Mucosa of descending colon (tissue), 3 donors: ENCODE measurements around the gene BRSK1. TPM values are rescaled to one million over a fixed set of nuclear protein-coding genes. Genes with fewer than 3 reads are reported as not detected.

Experiments used
- ATAC-seq: fragments of 200-7000 bp; cut with Tn5 transposase; one replicate; pipeline ENCODE4 v1.9.1; 2020; ENCODE audit warnings: mild to moderate bottlenecking, moderate library complexity
- DNase-seq, 3 donors: peaks; one replicate each; pipeline ENCODE4 v3.0.0-alpha.2; 2020
- H3K36me3 ChIP-seq: fragments of 200-600 bp; one replicate; pipeline ENCODE4 v1.8.0; 2021; ENCODE audit warnings: low read depth, mild to moderate bottlenecking
- H3K4me1 ChIP-seq: fragments of 200-600 bp; one replicate; pipeline ENCODE4 v1.8.0; 2021; ENCODE audit warnings: low read depth, mild to moderate bottlenecking
- H3K4me3 ChIP-seq: fragments of 200-600 bp; one replicate; pipeline ENCODE4 v1.8.0; 2021; ENCODE audit warnings: mild to moderate bottlenecking
- H3K9me3 ChIP-seq: fragments of 200-600 bp; one replicate; pipeline ENCODE4 v1.8.0; 2021; ENCODE audit warnings: mild to moderate bottlenecking
- intact Hi-C, 2 donors: fragments of 100-400 bp; cut with DNase I in 1 of 2; cut with micrococcal nuclease in 1 of 2; formaldehyde crosslinking; loops; one replicate each; pipeline versions ENCODE4 v1.11.0 to v1.11.1; 2022; cut with DNase I, micrococcal nuclease
- total RNA-seq, 3 donors: library from RNA; stranded (reverse); fragmentation: NEBNext Ultra II Directional in 2 of 3; extraction: Animal tissue kit (Norgen Biotek cat#: 25700) in 2 of 3; gene quantifications; one replicate each; pipeline versions ENCODE4 v1.2.1 to v1.2.4, GENCODE V29; 2021 to 2023
- TF ChIP-seq, protein P1 (sequence below): fragments of 200-600 bp; IDR thresholded peaks from one replicate; pipeline ENCODE4 v1.8.0; 2022; ENCODE audit warnings: antibody characterized with exemption, mild to moderate bottlenecking
- donor health status: DM: no; HTN: no; CAD: no; lungs with moderate emphysema.
- donor health status: DM: no; HTN: no; CAD: no.
- donor health status: DM: no; HTN: yes; CAD: no.

BRSK1 gene
- total RNA-seq, 3 donors from 2014 or later: 1.6 to 18.1 (median 1.9) TPM

DNA sequence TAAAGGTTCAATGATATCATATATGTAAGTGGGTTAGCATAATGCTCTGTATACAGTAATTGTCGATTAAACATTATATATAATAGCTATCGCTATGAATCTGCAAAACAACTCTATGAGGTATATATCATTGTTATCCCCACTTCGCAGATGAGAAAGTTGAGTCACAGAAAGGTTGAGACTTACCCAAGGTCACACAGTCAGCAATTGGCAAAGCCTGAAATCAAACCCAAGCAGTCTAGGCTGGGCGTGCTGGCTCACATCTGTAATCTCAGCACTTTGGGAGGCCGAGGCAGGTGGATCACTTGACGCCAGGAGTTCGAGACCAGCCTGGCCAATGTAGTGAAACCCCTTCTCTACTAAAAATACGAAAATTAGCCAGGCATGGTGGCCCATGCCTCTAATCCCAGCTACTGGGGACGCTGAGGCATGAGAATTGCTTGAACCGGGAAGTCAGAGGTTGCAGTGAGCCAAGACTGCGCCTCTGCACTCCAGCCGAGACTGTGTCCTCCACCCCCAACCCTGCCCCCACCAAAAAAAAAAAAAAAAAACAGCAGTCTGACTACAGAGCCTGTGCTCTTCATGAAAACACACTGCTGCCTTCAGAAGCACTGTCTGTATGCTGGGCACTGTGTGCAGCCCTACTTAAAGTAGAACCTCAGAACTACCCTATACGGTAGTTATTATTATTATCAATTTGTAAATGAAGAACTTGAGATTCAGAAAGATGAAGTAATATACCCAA is 5.2 kb upstream of the BRSK1 start:
- peaks cover 11% of the 10 kb centered on the region for H3K4me1 ChIP-seq
- TF ChIP-seq, protein P1, sequence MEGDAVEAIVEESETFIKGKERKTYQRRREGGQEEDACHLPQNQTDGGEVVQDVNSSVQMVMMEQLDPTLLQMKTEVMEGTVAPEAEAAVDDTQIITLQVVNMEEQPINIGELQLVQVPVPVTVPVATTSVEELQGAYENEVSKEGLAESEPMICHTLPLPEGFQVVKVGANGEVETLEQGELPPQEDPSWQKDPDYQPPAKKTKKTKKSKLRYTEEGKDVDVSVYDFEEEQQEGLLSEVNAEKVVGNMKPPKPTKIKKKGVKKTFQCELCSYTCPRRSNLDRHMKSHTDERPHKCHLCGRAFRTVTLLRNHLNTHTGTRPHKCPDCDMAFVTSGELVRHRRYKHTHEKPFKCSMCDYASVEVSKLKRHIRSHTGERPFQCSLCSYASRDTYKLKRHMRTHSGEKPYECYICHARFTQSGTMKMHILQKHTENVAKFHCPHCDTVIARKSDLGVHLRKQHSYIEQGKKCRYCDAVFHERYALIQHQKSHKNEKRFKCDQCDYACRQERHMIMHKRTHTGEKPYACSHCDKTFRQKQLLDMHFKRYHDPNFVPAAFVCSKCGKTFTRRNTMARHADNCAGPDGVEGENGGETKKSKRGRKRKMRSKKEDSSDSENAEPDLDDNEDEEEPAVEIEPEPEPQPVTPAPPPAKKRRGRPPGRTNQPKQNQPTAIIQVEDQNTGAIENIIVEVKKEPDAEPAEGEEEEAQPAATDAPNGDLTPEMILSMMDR: no peak
- no peak overlapping the region for H3K4me3 ChIP-seq
- intact Hi-C loops: no loop called here
- no peak for DNase-seq
- no peaks in the 10 kb centered on the region for H3K36me3 ChIP-seq
- H3K9me3 ChIP-seq: no peaks in the 10 kb centered on the region
- ATAC-seq: no peak

DNA sequence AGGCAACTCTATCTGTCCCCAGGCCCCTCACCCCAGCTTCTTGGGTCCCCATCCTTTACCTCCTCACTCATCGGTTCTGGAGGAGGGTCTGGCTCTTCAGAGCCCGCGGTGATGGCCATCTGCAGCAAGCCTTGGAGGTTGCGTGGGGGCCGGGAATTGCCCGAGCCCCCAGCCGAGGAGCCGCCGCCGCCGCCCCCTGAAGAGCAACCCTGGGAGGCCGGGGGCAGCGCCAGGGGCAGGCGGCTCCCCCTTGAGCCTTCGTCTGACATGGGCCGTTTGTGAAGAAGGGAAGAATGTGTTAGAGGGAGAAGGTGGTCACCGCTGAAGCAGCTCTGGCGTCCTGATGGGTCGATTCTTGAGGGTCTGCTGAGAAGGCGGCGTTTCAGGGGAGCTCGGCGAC is 4.5 kb upstream of the BRSK1 start:
- Histone ChIP-seq H3K4me3 (peak overlapping the region; percentile 42), H3K9me3 (no peaks in the 10 kb centered on the region), H3K36me3 (no peaks in the 10 kb centered on the region), H3K4me1 (peaks cover 11% of the 10 kb centered on the region)
- intact Hi-C loops: no loop called here
- TF ChIP-seq, protein P1: no peak
- no peak for DNase-seq
- no peak for ATAC-seq

DNA sequence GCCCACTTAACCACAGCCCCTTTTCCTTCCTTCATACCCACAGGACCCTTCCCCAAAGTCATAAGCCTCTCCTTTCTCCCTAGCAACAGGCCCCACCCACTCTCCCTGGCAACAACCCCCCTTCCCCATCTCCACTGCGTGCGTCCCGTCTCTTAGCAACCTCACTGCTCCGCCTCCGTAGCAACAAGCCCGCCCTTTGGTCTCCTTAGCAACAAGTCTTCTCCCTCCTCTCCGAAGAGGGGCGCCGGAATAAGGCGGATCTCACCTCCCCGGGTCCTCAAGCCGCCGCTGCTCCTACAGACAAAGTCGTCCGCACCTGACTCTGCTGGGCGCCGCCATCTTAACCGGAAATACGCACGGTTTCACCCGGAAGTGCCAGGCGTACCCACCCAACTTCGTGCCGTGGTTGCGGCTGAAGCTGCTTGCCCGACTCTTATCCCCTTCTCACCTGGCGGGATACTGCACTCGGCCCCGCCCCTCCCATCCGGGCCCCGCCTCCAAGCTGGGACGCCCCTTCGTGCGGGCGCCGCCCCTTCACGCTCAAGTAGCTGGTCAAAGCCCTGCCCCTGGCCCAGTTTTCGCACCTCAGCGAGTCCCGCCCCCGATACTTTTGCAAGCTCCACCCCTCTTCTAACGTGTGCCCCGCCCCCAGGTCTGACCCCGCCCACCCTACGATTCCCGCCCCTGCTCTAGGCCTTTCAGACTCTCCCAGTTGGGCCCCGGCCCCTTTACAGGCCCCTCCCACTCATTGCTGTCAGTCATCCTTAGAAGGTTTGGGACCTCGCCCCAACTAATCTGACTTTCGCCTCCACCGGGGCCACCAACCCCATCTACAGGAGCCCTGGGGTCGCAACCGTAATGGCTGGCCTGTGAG is 3.8 kb upstream of the BRSK1 start, which contains the start of gene HSPBP1:
Gene HSPBP1 (minus strand): TSS at position 341 of the 874 bp plus-strand sequence. CDS start 502 bp downstream, outside the sequence.
- ATAC-seq (peak; percentile 96), DNase-seq (peak; percentile 97 to 99 (median 99))
- intact Hi-C loops: no loop called here
- H3K9me3 ChIP-seq: no peaks in the 10 kb centered on the region
- TF ChIP-seq, protein P1: no peak
- no peaks in the 10 kb centered on the region for H3K36me3 ChIP-seq
- H3K4me3 ChIP-seq: peak within 1 kb of the TSS; percentile 42
- peaks cover 11% of the 10 kb centered on the region for H3K4me1 ChIP-seq

DNA sequence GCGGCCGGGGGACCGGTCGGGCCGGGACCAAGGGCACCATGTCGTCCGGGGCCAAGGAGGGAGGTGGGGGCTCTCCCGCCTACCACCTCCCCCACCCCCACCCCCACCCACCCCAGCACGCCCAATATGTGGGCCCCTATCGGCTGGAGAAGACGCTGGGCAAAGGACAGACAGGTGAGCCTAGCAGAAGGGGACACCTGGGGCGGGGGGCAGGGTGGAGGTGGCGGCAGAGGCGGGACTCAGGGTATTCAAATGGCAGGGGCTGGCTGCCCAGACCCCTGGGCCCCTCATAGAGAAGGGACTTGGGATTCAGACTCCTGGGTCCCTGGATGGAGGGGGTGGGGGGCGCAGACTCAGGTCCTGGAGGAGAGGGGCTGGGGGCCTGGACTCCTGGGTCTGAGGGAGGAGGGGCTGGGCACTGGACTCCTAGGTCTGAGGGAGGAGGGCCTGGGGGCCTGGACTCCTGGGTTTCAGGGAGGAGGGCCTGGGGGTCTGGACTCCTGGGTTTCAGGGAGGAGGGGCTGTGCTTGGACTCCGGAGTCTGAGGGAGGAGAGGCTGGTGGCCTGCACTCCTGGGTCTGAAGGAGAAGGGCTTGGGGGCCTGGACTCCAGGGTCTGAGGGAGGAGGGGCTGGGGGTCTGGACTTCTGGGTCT is 735 bp downstream of the BRSK1 start:
- ATAC-seq (no peak), DNase-seq (no peak)
- intact Hi-C loops: no loop called here
- Histone ChIP-seq H3K4me1 (peaks cover 5% of the 10 kb centered on the region), H3K36me3 (no peaks in the 10 kb centered on the region), H3K4me3 (no peak overlapping the region), H3K9me3 (no peaks in the 10 kb centered on the region)
- TF ChIP-seq, protein P1: no peak

DNA sequence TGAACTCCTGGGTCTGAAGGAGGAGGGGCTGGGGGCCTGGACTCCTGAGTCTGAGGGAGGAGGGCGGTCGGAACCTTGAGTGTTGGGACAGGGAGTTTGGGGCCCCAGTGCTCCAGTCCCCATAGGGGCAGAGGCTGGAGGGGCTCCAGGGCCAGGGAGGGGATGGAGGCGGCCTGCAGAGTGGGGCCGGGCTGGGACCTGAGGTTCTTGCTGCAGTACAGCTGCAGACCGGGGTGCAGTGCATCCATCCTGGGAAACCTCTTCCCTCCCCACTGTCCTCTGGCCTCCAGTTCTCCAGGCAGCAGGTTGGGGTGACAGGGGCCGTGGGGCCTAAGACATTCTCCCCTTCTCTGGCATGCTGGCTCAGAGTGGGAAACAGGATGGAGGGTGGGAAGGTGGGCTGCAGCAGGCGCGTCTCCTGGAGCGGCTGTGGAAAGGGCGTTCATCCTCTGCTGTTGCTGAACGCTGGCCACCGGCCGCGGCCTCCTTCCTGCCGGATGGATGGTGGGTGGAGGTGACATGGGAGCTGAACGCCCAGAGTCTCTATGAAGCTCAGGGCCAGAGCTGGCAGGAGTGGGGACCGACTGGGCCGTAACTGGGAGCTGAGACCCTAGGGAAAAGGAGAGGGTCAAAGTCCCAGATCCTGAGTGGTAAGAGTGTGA is 1.6 kb downstream of the BRSK1 start:
- no peak overlapping the region for H3K4me3 ChIP-seq
- TF ChIP-seq, protein P1: no peak
- no peak for DNase-seq
- intact Hi-C loops: no loop called here
- peaks cover 4% of the 10 kb centered on the region for H3K4me1 ChIP-seq
- no peaks in the 10 kb centered on the region for H3K36me3 ChIP-seq
- H3K9me3 ChIP-seq: no peaks in the 10 kb centered on the region
- ATAC-seq: no peak
